Erythroblast (primary cell): ENCODE results near the gene FBXO3.

Source experiments
- GATA1 ChIP-seq: IDR thresholded peaks from 2 replicates; pipeline ENCODE4 v1.6.1; 2011; ENCODE audit warnings: low read depth, mild to moderate bottlenecking, control low read depth, low read length, moderate library complexity
- POLR2A ChIP-seq: IDR thresholded peaks from 2 replicates; pipeline ENCODE4 v1.6.1; 2011; ENCODE audit warnings: mild to moderate bottlenecking, low read length

GRCh38 chr11:33725496-33725895, 48.8 kb downstream of the FBXO3 start:
- TF ChIP-seq POLR2A (no peak), GATA1 (no peak)
